ENCODE data around the gene MPST.

MPST gene

GRCh38 chr22:37022483-37023337 is 3.2 kb downstream of the MPST start:
- no peak for DNase-seq (ENCODE audit: low read depth)

GRCh38 chr22:37023743-37024338 is 4.3 kb downstream of the MPST start:
- no peak for DNase-seq (ENCODE audit: low read depth)

DNA sequence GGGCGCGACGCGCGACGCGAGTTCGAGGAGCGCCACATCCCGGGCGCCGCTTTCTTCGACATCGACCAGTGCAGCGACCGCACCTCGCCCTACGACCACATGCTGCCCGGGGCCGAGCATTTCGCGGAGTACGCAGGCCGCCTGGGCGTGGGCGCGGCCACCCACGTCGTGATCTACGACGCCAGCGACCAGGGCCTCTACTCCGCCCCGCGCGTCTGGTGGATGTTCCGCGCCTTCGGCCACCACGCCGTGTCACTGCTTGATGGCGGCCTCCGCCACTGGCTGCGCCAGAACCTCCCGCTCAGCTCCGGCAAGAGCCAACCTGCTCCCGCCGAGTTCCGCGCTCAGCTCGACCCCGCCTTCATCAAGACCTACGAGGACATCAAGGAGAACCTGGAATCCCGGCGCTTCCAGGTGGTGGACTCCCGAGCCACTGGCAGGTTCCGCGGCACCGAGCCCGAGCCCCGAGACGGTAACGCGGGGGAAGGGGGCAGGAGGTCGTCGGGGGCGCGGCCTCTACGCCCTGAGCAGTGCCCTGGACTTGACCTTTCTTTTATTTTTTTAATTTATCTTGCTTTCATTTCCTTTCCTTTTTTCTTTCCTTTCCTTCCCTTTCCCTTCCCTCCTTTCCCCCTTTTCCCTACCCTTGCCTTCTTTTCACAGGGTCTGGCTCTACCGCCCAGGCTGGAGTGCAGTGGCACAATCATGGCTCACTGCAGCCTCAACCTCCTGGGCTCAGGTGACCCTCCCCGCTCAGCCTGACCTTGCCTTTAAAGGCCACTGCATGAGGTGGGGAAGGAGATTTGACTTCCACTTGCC is 5.0 kb downstream of the MPST start:
- DNase-seq (ENCODE audit: low read depth): no peak

GRCh38 chr22:37025500-37026070 is 6.0 kb downstream of the MPST start:
- no peak for DNase-seq (ENCODE audit: low read depth)

DNA sequence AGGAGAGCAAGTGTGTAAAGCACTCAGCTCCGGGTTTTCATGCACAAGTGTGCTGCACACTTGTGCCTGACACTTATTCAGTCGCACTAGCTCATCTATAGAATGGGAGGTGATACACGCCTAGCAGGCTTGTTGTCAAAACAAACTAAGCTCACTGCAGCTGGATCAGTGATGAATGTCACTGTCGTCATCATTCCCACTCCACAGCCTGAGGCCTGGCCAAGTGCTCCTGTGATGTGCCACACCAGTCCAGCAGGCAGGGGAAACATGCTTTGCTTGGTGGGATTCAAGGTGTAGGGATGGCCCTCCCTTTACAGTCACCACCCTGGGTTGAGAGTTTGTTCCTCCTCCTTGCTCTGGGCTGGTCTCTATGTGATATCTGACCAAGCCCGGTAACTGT is 6.8 kb downstream of the MPST start:
- no peak for DNase-seq (ENCODE audit: low read depth)

- DNase-seq (ENCODE audit: low read depth): no peak
These were observed 8.0 kb downstream of the MPST start for GRCh38 chr22:37027556-37027955.

DNA sequence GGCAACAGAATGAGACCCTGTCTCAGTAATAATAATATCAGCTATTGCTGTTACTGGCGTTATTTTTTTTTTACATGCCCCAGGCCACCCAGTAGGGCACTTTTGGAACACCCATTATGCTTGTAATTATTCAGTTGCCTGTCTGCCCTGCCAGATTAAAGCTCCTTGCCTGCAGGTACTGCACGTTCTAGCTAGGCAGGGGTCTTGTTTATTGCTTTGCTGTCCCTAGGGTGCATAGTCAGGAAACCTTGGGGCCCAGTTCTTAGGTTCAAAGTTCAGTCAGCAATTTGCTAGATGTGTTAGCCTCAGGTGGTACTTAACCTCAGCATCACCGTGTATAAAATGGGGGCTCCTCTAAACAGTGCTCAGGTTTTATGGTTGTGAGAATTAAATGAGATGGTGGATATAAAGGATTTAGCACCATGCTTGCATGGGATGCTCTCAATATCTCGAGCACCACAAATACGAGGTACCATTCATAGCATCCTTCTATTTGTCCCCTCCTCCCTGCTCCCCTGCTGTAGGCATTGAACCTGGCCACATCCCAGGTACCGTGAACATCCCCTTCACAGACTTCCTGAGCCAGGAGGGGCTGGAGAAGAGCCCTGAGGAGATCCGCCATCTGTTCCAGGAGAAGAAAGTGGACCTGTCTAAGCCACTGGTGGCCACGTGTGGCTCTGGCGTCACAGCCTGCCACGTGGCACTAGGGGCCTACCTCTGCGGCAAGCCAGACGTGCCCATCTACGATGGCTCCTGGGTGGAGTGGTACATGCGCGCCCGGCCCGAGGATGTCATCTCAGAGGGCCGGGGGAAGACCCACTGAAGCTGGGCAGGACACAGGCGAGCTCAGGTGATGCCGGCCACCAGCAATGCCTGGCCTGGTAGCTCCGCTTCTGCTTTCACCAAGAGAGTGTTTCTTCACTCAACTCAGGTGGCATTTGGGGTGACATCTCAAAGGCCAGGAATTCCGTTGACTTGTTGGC is 9.4 kb downstream of the MPST start:
- no peak for DNase-seq (ENCODE audit: low read depth)

GRCh38 chr22:37030560-37031281 is 11.2 kb downstream of the MPST start:
- DNase-seq (ENCODE audit: low read depth): no peak

- no peak for DNase-seq (ENCODE audit: low read depth)
These were observed 12.6 kb downstream of the MPST start for GRCh38 chr22:37032134-37032534.

DNA sequence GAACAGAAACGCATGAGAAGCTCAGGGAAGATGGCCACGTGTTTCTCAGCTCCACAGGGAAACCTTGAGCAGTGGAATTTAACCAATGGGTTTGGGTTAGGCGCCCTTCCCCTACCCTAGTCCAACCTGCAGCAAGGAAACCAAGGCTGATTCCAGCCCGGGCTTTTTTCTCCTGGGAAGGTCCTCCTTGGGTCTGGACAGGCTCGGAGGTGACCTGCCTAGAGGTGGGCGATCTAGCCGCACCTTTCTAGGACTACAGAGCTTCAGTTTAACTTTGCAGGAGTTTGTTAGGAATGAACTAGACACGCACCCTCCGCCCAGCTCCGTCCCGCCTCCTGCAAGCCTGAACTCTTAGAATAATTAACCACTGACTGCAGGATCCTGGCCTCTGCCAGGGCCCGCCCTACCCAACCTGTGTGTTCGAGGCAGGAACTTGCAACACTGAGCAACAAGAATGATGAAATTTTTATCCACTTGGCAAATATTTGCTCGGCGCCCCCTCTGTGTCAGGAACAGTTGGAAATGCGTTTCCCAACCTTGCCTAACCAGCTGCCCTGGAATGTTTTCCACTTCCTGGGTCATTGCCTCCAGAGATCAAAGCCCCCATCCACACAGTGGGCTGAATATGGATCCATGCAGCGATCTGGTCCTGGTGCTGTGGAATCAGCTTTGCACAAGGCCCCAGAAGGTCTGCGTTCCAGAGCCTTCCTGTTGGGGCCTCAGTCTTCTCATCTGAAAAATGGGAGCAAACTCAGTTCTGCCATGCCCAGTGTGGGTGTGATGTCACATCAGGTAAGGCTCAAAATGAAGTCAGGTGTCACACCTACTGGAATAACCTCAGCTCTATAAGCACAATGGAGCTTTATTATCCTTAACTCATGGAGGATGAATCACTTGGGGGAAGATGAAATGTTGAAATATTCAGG is 13.3 kb downstream of the MPST start:
- no peak for DNase-seq (ENCODE audit: low read depth)

- DNase-seq (ENCODE audit: low read depth): no peak
These were observed 14.3 kb downstream of the MPST start for GRCh38 chr22:37033605-37034430.

DNA sequence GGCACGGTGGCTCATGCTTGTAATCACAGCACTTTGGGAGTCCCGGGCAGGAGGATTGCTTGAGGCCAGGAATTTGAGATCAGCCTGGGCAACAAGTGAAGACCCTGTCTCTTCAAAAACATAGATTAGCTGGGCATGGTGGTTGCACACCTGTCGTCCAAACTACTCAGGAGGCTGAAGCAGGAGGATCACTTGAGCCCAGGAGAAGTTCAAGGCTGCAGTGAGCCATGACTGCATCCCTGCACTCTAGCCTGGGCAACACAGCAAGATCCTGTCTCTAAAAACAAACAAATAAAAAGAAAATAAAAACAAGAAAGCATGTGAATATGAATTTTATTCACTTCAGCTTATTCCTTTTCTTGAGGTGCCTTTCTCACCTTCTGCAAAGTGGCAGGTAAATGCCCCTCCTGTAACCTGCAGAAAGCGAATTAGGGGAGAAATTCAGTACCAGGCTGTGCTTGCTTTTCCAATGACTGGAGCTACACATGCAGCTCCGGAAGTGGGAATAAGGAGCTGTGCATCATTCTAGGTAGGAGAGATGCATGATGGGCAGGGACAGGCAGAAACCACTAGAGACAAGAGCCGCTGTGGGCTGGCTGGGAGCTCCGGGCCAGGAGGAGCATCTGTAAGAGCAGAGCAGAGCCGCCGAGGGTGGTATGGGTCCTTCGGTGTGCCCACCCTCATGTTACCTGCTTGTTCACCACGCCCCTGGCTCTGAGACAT is 17.3 kb downstream of the MPST start:
- no peak for DNase-seq (ENCODE audit: low read depth)

- no peak for DNase-seq (ENCODE audit: low read depth)
These were observed 18.1 kb downstream of the MPST start for GRCh38 chr22:37037669-37038068.

- no peak for DNase-seq (ENCODE audit: low read depth)
These were observed 19.9 kb downstream of the MPST start for GRCh38 chr22:37039466-37039865.

DNA sequence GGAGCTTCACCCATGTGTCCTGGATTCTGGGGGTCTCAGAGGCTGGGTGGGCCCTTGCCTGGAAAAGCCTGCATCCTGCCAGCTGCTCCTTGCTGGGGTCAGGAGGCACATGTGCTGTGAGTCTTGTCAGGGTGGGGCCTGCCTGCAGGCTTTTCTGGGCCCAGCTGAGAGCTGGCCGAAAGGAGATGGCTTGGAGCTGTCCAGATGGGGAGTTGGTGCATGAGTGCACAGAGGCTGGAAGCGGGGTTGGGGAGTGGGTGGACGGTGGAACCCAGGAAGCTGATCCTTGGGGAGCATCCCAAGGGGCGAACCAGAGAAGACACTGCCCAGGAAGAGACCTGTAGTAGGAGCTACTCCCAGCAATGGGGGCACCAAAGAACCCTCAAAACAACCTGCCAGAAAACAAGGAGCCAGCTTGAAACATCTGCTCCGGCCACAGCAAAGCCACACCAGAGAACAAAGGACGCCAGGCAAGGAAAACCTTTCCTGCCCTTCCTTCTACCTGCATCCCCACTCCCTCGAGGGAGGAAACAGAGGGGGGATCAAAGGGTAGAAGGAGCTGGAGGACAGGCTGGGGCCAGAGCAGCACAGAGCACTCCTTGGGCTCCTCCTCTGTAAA is 23.8 kb downstream of the MPST start:
- no peak for DNase-seq (ENCODE audit: low read depth)

- DNase-seq (ENCODE audit: low read depth): no peak
These were observed 24.4 kb downstream of the MPST start for GRCh38 chr22:37043828-37044538.

All from T follicular helper cell (primary cell).